Right forelimb (tissue), 1 donor: ENCODE data around the gene FOXRED2.

Experiments used
- DNase-seq: peaks from one replicate; pipeline ENCODE4 v3.0.0-alpha.2; 2018

Gene FOXRED2

GRCh38 chr22:36447632-36448031, 59.2 kb downstream of the FOXRED2 start:
- DNase-seq: no peak

- no peak for DNase-seq
Measured at GRCh38 chr22:36445158-36445668, 61.6 kb downstream of the FOXRED2 start.

- no peak for DNase-seq
Measured at GRCh38 chr22:36443198-36443770, 63.6 kb downstream of the FOXRED2 start.

DNA sequence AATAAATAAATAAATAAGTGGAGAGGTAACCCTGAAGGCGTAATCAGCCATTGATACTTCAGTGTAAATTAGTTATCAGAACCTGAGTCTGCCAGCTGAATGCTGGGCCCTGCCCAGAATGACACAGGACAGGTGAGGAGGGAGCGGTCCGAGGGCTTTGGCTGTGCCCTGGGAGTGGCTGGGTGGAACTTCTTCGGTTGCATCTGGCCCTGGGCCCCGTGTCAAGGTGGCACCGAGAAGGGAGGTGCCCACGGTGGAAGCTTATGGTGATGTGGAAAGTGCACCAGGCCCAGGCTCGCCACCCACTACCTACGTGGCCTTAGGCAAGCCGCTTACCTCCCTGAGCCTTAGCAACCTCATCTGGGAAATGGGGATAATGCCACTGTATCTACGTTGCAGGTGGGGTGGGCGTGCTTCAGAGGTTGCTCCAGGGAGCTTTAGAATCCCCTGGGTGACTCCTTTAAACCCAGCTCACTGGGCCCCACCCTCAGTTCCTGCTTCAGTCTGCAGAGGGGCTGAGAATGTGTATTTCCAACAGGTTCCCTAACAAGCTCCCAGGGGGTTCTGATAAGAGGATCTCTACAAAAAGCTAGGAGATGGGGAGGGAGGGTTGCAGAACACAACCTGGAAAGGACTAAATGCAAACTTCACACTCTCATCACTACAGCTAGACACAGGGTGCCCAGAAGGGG, 64.2 kb downstream of the FOXRED2 start:
- no peak for DNase-seq

DNA sequence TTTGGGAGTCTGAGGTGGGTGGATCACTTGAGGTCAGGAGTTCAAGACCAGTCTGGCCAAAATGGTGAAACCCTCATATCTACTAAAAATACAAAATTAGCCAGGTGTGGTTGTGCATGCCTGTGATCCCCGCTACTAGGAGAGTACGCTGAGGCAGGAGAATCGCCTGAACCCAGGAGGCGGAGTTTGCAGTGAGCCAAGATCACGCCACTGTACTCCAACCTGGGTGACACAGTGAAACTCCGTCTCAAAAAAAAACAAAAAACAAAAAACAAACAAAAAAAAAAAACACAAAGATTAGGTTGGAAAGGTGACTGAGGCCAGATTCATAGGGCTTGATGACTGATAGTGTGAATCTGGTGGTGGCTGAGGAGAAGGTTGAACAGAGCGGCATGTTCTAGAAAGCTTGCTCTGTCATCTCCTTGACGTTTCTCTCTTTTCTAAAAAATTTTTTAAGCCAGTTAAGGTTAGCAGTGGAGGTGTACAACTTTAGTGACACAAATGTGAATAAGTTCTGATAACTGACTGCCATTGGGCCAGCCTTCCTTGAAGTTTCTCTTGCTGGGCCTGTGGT, 66.3 kb downstream of the FOXRED2 start:
- no peak for DNase-seq

GRCh38 chr22:36439481-36440271, 67.2 kb downstream of the FOXRED2 start:
- DNase-seq: no peak
